Stomach (tissue), 9 donors: Measurements from ENCODE around the gene NCKAP5. TPM values are rescaled to one million over a fixed set of nuclear protein-coding genes. Genes with fewer than 3 reads are reported as not detected.

Experiments
- DNase-seq, 2 donors: peaks; one replicate each; pipeline versions ENCODE4 v3.0.0 to v3.0.0-alpha.2; 2013 to 2019
- H3K27ac ChIP-seq, 5 donors: fragments of 200-600 bp in 4 of 5; sonication (generic) in 4 of 5; one replicate each; pipeline ENCODE4 v1.5.1; 2013 to 2019; ENCODE audit warnings: mild to moderate bottlenecking in 1 of 5, moderate library complexity in 1 of 5
- H3K27me3 ChIP-seq, 3 donors: fragments of 200-600 bp; sonication (generic); one replicate each; pipeline ENCODE4 v1.5.1; 2017 to 2019; ENCODE audit warnings: mixed run types in 1 of 3
- H3K36me3 ChIP-seq, 4 donors: fragments of 200-600 bp; sonication (generic); 1 replicate in 3 of 4; 2 replicates in 1 of 4; pipeline ENCODE4 v1.5.1; 2016 to 2019
- H3K4me1 ChIP-seq, 4 donors: fragments of 200-600 bp; sonication (generic); one replicate each; pipeline ENCODE4 v1.5.1; 2016 to 2019
- H3K4me3 ChIP-seq, 4 donors: fragments of 200-600 bp; sonication (generic) in 3 of 4; one replicate each; pipeline ENCODE4 v1.5.1; 2016 to 2019; ENCODE audit warnings: mild to moderate bottlenecking in 1 of 4
- H3K9me3 ChIP-seq, 4 donors: fragments of 200-600 bp; sonication (generic); one replicate each; pipeline ENCODE4 v1.5.1; 2016 to 2019
- CTCF ChIP-seq, 7 experiments: fragments of 450-650 bp in 4 of 7; fragments of 200-600 bp in 3 of 7; sonication (generic) in 3 of 7; IDR thresholded peaks; one replicate each; pipeline ENCODE4 v1.5.1; 2016 to 2019; ENCODE audit warnings: antibody characterized with exemption in 7 of 7, control low read depth in 2 of 7, mild to moderate bottlenecking in 1 of 7
- EP300 ChIP-seq: sonication (generic); formaldehyde crosslinking; IDR thresholded peaks from one replicate; pipeline ENCODE4 v1.6.1; 2017; ENCODE audit warnings: antibody characterized with exemption
- POLR2A ChIP-seq, 4 donors: fragments of 450-650 bp; IDR thresholded peaks; one replicate each; pipeline ENCODE4 v1.6.1; 2016; ENCODE audit warnings: antibody characterized with exemption in 4 of 4, control low read depth in 2 of 4, mild to moderate bottlenecking in 1 of 4, moderate library complexity in 1 of 4
- POLR2AphosphoS5 ChIP-seq, 3 donors: sonication (generic); formaldehyde crosslinking; IDR thresholded peaks; one replicate each; pipeline ENCODE4 v1.6.1; 2016; ENCODE audit warnings: antibody characterized with exemption in 3 of 3
- WGBS, 5 donors: extraction: QIAGEN DNeasy Blood & Tissue Kit in 3 of 5; methylation state at CpG; one replicate each; pipeline versions ENCODE4 v1.1.5 to v1.1.7; 2013 to 2018; 5-methylcytosine and 5-hydroxymethylcytosine counted together
- intact Hi-C: fragments of 100-400 bp; cut with DNase I; formaldehyde crosslinking; loops from one replicate; pipeline ENCODE4 v1.15.1; 2023; ENCODE audit warnings: low total_unique reads
- polyA plus RNA-seq, 3 donors: library from polyadenylated mRNA; stranded (reverse); fragments of 200-250 nt; gene quantifications; one replicate each; pipeline ENCODE4 v1.2.3, GENCODE V29; 2013
- total RNA-seq, 5 donors: library from RNA; depleted of rRNA; stranded (reverse); fragments of >200 nt; gene quantifications; one replicate each; pipeline versions ENCODE4 v1.1.0 to v1.2.3, GENCODE V29; 2014 to 2016
- donor health status: healthy with polysubstance abuse.
- donor health status: Bipolar disorder and iron deficiency.
- donor health status: healthy.

The NCKAP5 gene
- total and polyA plus RNA-seq, 8 donors = 0.58 to 8.0 (median 1.6) TPM; not detected in 1

DNA sequence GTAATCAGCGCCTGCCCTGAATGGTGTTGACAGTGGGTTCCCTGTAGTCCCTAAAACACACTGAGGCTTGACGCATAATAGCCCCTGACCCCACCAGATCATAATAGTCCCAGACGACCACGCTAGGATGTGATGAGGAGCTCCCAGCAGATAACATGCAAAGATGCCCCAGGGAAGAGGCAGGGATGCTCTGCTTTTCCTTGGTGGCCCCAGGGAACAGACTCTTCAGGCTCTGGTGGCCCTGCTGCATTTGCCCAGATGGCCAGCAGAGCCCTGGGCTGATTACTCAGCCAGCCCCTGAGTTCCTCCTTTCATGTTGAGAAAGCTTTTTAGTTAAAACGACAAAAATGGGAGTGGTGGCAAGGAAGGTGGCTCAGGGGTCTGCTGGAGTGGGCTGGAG is 5.9 kb upstream of the NCKAP5 start:
- peaks cover 0 to 5% (median 0%) of the 10 kb centered on the region in 3 donors for H3K27me3 ChIP-seq
- TF ChIP-seq EP300 (no peak), POLR2A (IDR thresholded peaks at IDR 0.05) (no peak), CTCF (IDR thresholded peaks at IDR 0.05) (no peak), POLR2AphosphoS5 (IDR thresholded peaks at IDR 0.05) (no peak)
- H3K9me3 ChIP-seq = no peaks in the 10 kb centered on the region
- DNase-seq = no peak
- no peaks in the 10 kb centered on the region for H3K36me3 ChIP-seq
- H3K4me1 ChIP-seq = peaks cover 0 to 5% (median 0%) of the 10 kb centered on the region in 4 donors
- H3K27ac ChIP-seq = no peak overlapping the region
- intact Hi-C loops = no loop called here
- 59 to 82% (median 78%) methylated on average over 5 of the region's 5 CpGs for WGBS, 5 donors
- H3K4me3 ChIP-seq = no peak overlapping the region

GRCh38 chr2:133573491-133574162 is 5.4 kb upstream of the NCKAP5 start:
- Histone ChIP-seq H3K27ac (no peak overlapping the region), H3K4me3 (no peak overlapping the region), H3K9me3 (no peaks in the 10 kb centered on the region), H3K27me3 (peaks cover 0 to 8% (median 0%) of the 10 kb centered on the region in 3 donors), H3K36me3 (no peaks in the 10 kb centered on the region), H3K4me1 (peaks cover 0 to 2% (median 0%) of the 10 kb centered on the region in 4 donors)
- intact Hi-C loops = no loop called here
- no peak for DNase-seq
- 87 to 92% (median 91%) methylated on average over 6 of the region's 6 CpGs for WGBS, 5 donors
- no peak for TF ChIP-seq POLR2A (IDR thresholded peaks at IDR 0.05)
- TF ChIP-seq CTCF (IDR thresholded peaks at IDR 0.05) = no peak
- no peak for TF ChIP-seq EP300
- TF ChIP-seq POLR2AphosphoS5 (IDR thresholded peaks at IDR 0.05) = no peak

- DNase-seq = no peak
- no peak overlapping the region for H3K4me3 ChIP-seq
- WGBS, 5 donors = 86 to 88% (median 87%) methylated on average over 6 of the region's 6 CpGs
- H3K4me1 ChIP-seq = peaks cover 0 to 23% (median 17%) of the 10 kb centered on the region in 4 donors
- H3K36me3 ChIP-seq = no peaks in the 10 kb centered on the region
- intact Hi-C loops = no loop called here
- H3K9me3 ChIP-seq = no peaks in the 10 kb centered on the region
- TF ChIP-seq POLR2AphosphoS5 (IDR thresholded peaks at IDR 0.05) (no peak), POLR2A (IDR thresholded peaks at IDR 0.05) (no peak), CTCF (IDR thresholded peaks at IDR 0.05) (no peak), EP300 (no peak)
- no peak overlapping the region for H3K27ac ChIP-seq
- H3K27me3 ChIP-seq = peaks cover 0 to 15% (median 0%) of the 10 kb centered on the region in 3 donors
Observed at GRCh38 chr2:133571249-133571648, 3.0 kb upstream of the NCKAP5 start.

- Histone ChIP-seq H3K36me3 (no peaks in the 10 kb centered on the region), H3K27ac (no peak overlapping the region), H3K4me3 (no peak overlapping the region), H3K9me3 (no peaks in the 10 kb centered on the region), H3K27me3 (peaks cover 0 to 15% (median 0%) of the 10 kb centered on the region in 3 donors), H3K4me1 (peaks cover 0 to 23% (median 17%) of the 10 kb centered on the region in 4 donors)
- WGBS, 5 donors = 70 to 83% (median 76%) methylated on average over 5 of the region's 5 CpGs
- intact Hi-C loops = no loop called here
- TF ChIP-seq POLR2AphosphoS5 (IDR thresholded peaks at IDR 0.05) (no peak), CTCF (IDR thresholded peaks at IDR 0.05) (no peak), POLR2A (IDR thresholded peaks at IDR 0.05) (no peak), EP300 (no peak)
- no peak for DNase-seq
Observed at GRCh38 chr2:133570542-133570941, 2.3 kb upstream of the NCKAP5 start.
